K562 (cell line): ENCODE data around the gene YTHDC2. TPM values are rescaled to one million over a fixed set of nuclear protein-coding genes. Genes with fewer than 3 reads are reported as not detected.
A peak's percentile ranks its signal among the peaks of the same experiment; 100 is the strongest.

ENCODE experiments used
- ADNP ChIP-seq: fragments of 200-800 bp; sonication (Bioruptor generic); IDR thresholded peaks from 2 replicates; pipeline ENCODE4 v1.6.1; 2016; ENCODE audit warnings: missing genetic modification characterization, missing compliant biosample characterization
- LEF1 ChIP-seq: fragments of 450-650 bp; IDR thresholded peaks from 2 replicates; pipeline ENCODE4 v1.6.1; 2016; ENCODE audit warnings: mild to moderate bottlenecking
- POLR2AphosphoS5 ChIP-seq: IDR thresholded peaks from 2 replicates; pipeline ENCODE4 v1.6.1; 2011; ENCODE audit warnings: mild to moderate bottlenecking, low read depth, low read length, moderate library complexity; ENCODE audit not compliant: control insufficient read depth, insufficient read depth
- ZBTB43 ChIP-seq: sonication (generic); formaldehyde crosslinking; IDR thresholded peaks from 2 replicates; pipeline ENCODE4 v1.8.0; 2023; ENCODE audit warnings: mild to moderate bottlenecking, missing genetic modification reagents
- ZNF232 ChIP-seq: sonication (generic); formaldehyde crosslinking; IDR thresholded peaks from 2 replicates; pipeline ENCODE4 v1.8.0; 2022; ENCODE audit warnings: mild to moderate bottlenecking, missing genetic modification reagents
- ZNF589 ChIP-seq: fragments of 200-800 bp; sonication (Bioruptor generic); IDR thresholded peaks from 2 replicates; pipeline ENCODE4 v1.6.1; 2016; ENCODE audit warnings: low read depth, missing genetic modification characterization, missing compliant biosample characterization
- ZNF780A ChIP-seq: fragments of 250-450 bp; sonication (Bioruptor Pico); IDR thresholded peaks from 2 replicates; pipeline ENCODE4 v1.5.0; 2021; ENCODE audit warnings: mild to moderate bottlenecking
- polyA plus RNA-seq, 8 experiments: library from polyadenylated mRNA; depleted of rRNA in 4 of 8; stranded (reverse) in 5 of 8; unstranded in 3 of 8; fragments of >200 nt; fragmentation: Nextera tagmentation in 2 of 8; fragmentation: Illumina TruSeq in 1 of 8; extraction: Ambion mirVana in 2 of 8; extraction: Trizol in 1 of 8; gene quantifications; 2 replicates each; pipeline versions ENCODE4 v1.2.1 to v1.2.3, GENCODE V29; 2011 to 2014; ENCODE audit warnings: inconsistent platforms in 1 of 8, missing spikeins in 1 of 8
- total RNA-seq, 7 experiments: library from RNA; depleted of rRNA in 6 of 7; stranded (reverse); fragments of >200 nt in 6 of 7; fragmentation: Illumina TruSeq in 2 of 7; extraction: Trizol in 2 of 7; gene quantifications; 2 replicates each; pipeline versions ENCODE4 v1.2.1 to v1.2.3, GENCODE V29; 2011 to 2021; ENCODE audit warnings: low replicate concordance in 1 of 7
- TF ChIP-seq, protein P1 (sequence below): fragments of 450-650 bp; conservative IDR thresholded peaks from 2 replicates; pipeline ENCODE4 v1.6.1; 2016; ENCODE audit warnings: missing genetic modification characterization, low read depth, mild to moderate bottlenecking, control low read depth, missing compliant biosample characterization
- TF ChIP-seq, protein P2 (sequence below), 2 experiments: fragments of 450-650 bp in 1 of 2; sonication (generic) in 1 of 2; formaldehyde crosslinking in 1 of 2; IDR thresholded peaks; 2 replicates each; pipeline versions ENCODE4 v1.7.1 to v1.9.0; 2016 to 2022; ENCODE audit warnings: inconsistent platforms in 1 of 2, mild to moderate bottlenecking in 1 of 2, missing genetic modification reagents in 1 of 2
- TF ChIP-seq, protein P3 (sequence below): fragments of 450-650 bp; IDR thresholded peaks from 2 replicates; pipeline ENCODE4 v1.6.1; 2016; ENCODE audit warnings: missing biosample characterization, missing genetic modification characterization
- TF ChIP-seq, protein P4 (sequence below): fragments of 250-450 bp; sonication (Bioruptor Pico); IDR thresholded peaks from 2 replicates; pipeline ENCODE4 v1.5.0; 2021; ENCODE audit warnings: mild to moderate bottlenecking, borderline replicate concordance

Gene YTHDC2
- total and polyA plus RNA-seq, 9 of the 15 experiments (the other 6 are each of a cell fraction or from before 2014, with no cell fraction given) = 2.7 to 21.6 (median 15.9) TPM

- no peak for TF ChIP-seq ZNF232 (CRISPR knock-in tag)
- TF ChIP-seq, protein P1, sequence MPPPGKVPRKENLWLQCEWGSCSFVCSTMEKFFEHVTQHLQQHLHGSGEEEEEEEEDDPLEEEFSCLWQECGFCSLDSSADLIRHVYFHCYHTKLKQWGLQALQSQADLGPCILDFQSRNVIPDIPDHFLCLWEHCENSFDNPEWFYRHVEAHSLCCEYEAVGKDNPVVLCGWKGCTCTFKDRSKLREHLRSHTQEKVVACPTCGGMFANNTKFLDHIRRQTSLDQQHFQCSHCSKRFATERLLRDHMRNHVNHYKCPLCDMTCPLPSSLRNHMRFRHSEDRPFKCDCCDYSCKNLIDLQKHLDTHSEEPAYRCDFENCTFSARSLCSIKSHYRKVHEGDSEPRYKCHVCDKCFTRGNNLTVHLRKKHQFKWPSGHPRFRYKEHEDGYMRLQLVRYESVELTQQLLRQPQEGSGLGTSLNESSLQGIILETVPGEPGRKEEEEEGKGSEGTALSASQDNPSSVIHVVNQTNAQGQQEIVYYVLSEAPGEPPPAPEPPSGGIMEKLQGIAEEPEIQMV (tag) = no peak
- TF ChIP-seq POLR2AphosphoS5 = peak; percentile 81
- TF ChIP-seq ZNF589 = no peak
- TF ChIP-seq ZNF780A (CRISPR knock-in tag) = no peak
- TF ChIP-seq, protein P2, sequence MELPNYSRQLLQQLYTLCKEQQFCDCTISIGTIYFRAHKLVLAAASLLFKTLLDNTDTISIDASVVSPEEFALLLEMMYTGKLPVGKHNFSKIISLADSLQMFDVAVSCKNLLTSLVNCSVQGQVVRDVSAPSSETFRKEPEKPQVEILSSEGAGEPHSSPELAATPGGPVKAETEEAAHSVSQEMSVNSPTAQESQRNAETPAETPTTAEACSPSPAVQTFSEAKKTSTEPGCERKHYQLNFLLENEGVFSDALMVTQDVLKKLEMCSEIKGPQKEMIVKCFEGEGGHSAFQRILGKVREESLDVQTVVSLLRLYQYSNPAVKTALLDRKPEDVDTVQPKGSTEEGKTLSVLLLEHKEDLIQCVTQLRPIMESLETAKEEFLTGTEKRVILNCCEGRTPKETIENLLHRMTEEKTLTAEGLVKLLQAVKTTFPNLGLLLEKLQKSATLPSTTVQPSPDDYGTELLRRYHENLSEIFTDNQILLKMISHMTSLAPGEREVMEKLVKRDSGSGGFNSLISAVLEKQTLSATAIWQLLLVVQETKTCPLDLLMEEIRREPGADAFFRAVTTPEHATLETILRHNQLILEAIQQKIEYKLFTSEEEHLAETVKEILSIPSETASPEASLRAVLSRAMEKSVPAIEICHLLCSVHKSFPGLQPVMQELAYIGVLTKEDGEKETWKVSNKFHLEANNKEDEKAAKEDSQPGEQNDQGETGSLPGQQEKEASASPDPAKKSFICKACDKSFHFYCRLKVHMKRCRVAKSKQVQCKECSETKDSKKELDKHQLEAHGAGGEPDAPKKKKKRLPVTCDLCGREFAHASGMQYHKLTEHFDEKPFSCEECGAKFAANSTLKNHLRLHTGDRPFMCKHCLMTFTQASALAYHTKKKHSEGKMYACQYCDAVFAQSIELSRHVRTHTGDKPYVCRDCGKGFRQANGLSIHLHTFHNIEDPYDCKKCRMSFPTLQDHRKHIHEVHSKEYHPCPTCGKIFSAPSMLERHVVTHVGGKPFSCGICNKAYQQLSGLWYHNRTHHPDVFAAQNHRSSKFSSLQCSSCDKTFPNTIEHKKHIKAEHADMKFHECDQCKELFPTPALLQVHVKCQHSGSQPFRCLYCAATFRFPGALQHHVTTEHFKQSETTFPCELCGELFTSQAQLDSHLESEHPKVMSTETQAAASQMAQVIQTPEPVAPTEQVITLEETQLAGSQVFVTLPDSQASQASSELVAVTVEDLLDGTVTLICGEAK (IDR thresholded peaks at IDR 0.05) = no peak
- TF ChIP-seq, protein P2 (CRISPR knock-in tag; IDR thresholded peaks at IDR 0.05) = no peak
- TF ChIP-seq ZBTB43 (CRISPR knock-in tag) = no peak
- TF ChIP-seq ADNP (tag) = no peak
- TF ChIP-seq, protein P3, sequence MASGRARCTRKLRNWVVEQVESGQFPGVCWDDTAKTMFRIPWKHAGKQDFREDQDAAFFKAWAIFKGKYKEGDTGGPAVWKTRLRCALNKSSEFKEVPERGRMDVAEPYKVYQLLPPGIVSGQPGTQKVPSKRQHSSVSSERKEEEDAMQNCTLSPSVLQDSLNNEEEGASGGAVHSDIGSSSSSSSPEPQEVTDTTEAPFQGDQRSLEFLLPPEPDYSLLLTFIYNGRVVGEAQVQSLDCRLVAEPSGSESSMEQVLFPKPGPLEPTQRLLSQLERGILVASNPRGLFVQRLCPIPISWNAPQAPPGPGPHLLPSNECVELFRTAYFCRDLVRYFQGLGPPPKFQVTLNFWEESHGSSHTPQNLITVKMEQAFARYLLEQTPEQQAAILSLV (tag) = no peak
- TF ChIP-seq LEF1 = no peak
- TF ChIP-seq, protein P4, sequence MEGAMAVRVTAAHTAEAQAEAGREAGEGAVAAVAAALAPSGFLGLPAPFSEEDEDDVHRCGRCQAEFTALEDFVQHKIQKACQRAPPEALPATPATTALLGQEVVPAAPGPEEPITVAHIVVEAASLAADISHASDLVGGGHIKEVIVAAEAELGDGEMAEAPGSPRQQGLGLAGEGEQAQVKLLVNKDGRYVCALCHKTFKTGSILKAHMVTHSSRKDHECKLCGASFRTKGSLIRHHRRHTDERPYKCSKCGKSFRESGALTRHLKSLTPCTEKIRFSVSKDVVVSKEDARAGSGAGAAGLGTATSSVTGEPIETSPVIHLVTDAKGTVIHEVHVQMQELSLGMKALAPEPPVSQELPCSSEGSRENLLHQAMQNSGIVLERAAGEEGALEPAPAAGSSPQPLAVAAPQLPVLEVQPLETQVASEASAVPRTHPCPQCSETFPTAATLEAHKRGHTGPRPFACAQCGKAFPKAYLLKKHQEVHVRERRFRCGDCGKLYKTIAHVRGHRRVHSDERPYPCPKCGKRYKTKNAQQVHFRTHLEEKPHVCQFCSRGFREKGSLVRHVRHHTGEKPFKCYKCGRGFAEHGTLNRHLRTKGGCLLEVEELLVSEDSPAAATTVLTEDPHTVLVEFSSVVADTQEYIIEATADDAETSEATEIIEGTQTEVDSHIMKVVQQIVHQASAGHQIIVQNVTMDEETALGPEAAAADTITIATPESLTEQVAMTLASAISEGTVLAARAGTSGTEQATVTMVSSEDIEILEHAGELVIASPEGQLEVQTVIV (CRISPR knock-in tag) = no peak
These were observed 39.3 kb upstream of the YTHDC2 start (continued) for GRCh38 chr5:113474100-113474728.
